NCI-H526 (cell line): ENCODE measurements around the gene PHF21A.
"Not testable (repeated sequence)": the region's sequence is repeated elsewhere in the genome, so short reads cannot be mapped to it uniquely, and the experiment has no call there.

ENCODE experiments used
- DNase-seq, 2 experiments: peaks; one replicate each; lab custom pipeline; 2025; lab: John Stamatoyannopoulos, UW

Gene PHF21A

DNA sequence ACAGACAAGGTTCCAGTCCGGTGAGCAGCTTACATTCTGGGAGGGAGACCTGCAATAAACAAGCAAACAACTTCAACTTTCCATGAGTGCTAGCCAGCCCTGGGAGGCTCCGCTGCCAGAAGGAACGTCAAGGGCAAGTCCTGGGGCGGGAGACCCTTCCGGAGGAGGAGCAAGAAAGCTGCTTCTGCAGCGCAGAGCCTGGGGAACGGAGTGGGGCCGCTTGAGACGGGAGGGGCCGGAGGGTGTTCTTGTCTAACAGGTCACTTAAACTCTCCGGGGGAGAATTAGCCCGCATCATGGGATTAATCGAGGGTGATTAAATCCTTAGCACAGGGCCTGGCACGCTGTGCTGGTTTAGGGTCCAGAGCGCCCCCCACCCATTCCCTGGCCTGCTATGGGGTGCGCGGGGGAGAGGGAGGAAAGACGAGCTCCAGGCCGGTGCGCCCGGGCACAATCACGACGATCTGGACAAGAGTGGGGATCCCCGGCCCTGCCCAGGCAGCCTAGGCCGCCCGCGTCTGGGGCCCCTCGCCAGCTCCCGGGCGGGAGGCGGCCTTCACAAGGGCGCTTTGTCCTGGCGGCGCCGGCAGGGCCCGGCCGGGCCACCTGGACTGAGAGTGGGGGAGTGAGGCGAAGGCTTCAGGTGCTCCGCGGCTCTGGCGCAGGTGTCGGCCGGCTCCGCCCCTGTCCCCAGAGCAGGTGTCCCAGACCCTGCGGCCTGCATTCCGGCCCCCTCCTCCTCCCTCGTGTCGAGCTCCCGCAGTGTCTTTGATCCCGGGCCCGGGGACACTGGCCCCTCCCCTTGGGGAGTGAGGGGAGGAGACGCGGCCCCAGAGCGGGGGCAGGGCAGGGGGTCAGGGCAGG is 199.5 kb downstream of the PHF21A start:
- peak; percentile 88 to 98 for DNase-seq

DNA sequence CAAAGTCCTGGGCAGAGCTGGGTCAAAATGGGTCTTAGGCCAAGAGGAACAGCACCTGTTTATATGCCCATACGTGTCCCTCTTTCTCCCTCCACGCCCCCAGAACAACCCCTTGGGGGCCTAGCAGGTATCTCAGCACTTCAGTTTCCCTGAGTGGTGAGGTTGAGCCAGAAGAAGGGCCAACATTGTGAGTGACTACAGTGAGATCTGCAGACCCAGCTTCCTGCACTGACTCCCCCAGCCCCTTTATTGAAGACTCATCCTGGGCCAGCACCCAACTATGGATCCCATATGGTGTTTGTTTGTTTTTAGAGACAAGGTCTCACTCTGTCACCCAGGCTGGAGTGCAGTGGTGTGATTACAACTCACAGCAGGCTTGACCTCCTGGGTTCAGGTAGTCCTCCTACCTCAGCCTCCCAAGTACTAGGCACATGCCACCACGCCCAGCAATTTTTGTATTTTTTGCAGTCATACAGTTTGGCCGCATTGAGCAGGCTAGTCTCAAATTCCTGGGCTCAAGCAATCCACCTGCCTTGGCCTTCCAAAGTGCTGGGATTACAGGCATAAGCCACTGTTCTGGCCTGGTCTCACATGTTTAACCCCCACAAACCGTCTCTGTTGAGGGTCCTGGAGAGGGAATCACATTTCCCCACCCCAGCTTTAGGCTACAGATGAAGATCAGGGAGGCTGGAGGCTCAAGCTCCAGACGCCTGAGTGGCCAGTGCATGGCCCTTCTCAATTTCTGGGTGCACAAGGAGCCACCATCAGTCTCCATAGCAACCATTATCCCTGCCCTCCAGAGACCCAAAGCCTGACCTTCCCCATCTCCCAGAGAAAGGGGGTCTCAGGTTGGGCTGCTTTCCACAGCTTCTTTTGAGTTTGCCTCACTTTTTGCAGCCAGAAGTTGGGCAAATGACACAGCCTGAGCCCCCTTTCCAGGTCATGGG is 200.4 kb downstream of the PHF21A start:
- no peak for DNase-seq

DNA sequence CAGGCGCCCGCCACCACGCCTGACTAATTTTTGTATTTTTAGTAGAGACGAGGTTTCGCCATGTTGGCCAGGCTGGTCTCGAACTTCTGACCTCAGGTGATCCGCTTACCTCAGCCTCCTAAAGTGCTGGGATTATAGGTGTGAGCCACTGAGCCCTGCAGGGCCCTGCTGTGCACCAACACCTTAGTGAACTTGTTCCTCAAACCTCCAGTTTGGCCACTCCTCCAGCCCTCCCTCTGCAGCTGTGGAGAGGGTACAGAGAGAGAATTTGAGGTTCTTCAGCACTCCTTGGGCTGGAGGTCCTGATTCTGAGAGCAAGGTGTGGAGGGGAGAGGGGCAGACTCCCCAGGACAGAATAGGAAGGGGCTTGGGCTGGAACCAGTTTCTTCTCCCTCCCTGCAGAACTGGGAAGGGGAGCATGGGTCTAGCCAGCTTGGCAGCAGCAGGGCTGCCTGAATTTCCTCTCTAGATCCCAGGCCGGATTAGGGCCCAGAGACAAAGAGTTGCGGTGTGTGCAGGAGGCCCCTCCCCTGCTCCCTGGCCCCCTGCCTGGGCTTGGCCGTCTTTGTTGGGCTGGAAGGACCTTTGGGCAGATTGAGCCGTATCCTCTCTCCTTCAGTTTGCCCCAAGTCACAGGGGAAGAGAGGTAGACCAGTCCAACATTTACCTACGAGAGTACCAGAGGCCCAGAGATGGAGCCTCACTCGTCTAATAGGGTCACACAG is 201.3 kb downstream of the PHF21A start:
- DNase-seq, result no peak

DNA sequence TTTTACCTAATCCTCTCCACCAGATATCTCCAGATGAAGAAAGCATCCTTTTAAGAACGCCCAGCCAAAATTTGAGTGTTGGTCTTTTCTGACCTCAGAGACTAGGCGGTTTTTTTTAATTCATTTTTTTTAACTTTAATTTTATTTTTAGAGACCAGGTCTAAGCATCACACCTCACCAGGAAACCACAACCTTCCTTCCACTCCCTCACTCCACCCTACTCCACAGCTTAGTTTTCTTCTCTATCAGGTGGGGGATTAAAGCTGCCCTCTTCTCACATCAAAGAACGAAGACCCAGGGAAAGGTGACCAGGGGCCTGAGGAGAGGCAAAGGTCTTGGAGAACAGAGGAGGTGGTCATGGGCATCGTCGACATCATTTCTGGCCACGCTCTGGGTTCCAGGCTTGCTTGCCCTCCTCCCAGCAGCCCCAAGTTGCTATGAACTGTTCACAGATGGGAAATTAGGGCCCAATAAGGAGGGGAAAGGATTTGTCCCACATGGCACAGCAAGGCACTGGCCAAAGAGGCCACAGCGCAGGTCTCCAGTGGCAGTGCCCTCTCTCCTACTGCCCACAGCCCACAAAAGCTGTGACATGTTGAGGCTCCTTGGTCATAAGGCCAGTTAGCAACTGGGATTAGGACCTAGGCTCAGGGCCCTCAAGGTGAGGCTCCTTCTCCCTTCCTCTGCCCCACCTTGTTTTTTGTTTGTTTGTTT is 202.1 kb downstream of the PHF21A start:
- DNase-seq, result no peak

DNA sequence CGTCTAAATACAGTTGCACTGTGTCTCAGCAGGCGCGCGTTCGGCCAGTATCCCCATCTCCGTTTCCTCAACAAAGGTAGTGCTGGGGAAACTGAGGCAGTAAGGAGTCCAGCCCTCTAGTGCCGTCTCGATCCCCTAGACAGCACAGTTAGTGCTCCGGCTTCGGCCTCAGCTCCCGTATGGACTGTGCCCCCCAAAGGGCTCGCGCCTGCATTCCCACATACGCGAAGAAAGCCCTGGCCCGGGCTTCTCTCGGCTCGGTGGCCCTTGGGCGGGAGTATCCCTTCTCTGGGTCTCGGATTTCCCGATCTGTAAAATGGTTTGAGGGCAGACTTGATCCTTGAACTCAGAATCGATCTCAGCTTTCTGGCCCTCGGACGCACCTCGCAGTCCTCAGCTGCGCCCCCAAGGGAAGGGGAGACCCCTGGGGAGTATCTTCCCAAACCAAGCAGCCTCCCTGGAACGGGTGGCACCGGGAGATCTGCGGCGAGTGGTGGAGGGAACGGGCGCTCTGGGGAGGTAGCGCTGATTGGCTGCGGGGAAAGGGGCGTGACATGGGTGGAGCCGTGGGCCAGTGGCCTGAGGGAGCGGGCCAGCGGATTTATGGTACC is 202.8 kb downstream of the PHF21A start:
- peak; percentile 66 to 90 for DNase-seq

DNA sequence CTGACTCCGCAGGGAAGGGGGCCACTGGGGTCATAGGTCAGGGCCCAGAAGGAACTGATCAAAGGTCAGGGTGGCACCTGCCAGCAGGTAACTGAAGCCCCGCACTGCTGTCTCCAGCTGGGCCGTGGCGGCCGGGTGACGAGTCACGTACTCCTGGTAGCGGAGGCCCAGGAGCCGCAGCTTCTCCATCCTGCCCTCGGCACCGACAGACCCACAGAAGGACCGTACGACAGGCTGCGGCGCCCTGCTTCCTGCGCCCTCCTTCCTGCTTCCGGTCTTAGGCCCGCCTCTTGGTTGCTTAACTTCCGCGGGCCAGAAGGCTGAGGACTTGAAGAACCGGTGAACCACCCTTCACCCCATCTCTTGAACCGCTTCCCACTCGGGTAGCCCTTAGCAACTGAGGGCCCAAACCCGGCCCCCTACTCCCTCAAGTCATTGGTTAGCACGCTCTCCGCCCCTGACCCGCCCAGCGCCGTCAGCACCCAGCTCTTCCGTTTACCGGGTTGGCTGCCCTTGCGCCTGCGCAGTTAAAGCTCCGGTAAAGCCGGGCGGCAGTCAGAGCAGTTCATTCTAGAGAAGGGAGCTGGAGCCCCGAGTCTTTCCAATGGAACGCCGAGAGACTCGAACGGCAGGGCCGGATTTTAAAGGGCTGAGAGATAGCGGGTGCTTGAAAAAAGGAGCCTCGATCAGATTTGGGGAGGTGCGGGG is 203.5 kb downstream of the PHF21A start, which contains the start of gene PEX16:
Gene PEX16, minus strand, starts transcription at position 255 of the 708 bp plus-strand sequence. Its CDS starts 66 bp downstream, at position 189.
- DNase-seq, result peak; percentile 98 to 99

DNA sequence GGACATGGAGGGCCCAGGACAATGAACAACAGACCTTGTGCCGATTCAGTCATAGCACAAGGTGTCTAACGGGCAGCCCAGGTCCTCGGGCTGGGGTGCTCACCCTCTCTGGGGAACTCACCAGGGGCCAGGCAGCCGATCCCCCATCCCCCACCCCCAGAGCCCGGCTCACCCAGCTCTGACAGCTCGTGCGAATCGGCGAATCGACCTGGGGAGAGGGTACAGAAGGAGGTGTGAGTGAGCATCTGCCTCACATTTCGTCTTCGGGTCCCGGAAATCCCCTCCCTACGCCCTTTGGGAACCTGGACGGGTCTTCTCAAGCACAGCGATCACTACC is 204.0 kb downstream of the PHF21A start:
- DNase-seq, result peak in 1 of 2 experiments; percentile 38

DNA sequence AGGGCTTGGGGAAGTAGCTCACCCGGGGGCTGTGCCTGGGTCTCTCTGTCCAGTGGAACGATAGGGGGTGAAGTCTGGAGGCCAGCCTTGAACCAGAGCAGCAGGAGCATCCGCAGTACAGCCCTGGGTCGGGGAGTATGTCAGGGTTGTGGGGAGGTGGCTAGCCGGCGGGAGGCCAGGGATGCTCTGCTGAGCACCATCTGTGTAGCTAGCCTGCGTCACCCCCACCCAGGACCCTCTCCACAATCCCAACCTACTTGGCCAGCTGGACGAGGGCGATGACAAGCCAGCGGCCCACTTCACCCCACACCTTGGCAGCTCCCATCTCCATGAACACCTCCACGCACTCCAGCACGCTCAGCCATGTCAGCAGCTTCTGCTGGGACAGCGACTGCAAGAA is 205.8 kb downstream of the PHF21A start:
- no peak for DNase-seq

DNA sequence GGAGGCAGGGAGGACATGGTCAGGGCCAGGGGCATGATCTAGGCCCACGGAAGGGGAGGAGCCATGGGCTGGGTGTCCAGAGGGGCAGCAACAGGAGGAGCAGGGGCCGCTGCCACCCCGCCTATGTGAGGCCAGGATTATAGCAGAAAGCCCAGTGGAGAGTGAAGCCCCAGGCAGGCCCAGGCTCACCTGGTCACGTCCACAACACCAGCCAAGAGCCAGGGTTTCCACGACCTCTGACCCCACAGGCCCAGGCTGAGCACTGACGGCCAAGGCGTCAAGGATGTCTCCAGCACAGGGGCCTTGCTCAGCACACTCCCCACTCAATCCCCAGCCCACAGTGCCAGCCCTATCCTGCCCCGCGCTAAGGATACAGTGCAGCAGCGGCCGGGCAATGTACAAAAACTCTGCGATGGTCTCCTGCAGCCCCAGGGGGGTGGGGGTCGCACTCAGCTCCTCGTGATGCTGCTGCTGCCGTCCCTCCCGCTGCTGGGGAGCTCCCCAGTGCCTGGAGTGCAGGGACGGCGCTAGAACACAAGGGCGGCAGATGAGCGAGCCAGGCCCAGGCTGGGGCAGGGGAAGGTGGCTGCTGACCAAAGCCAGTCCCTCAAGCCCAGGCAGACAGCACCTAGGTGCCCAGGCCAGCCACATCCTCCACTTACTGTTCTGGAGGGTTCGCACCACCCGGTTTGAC is 207.2 kb downstream of the PHF21A start:
- no peak for DNase-seq

DNA sequence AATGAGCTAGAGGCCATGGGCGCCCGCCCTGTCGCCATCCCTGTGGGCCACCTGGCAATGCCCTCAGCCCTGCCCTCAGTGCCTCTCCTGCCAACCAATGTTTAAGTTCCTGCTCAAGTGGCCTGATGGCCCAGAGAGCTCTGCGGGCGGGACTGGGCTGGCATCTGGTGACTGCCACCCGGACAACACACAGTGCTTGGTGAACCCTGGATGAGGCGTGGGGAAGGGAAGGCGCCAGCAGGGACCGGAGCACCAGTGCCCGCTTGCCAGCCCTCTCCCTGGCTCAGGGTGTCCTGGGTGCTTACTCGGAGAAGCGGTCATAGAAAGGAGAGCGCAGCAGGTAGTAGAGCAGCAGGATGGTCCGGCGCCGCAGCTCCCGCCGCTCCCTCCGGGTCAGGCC is 207.7 kb downstream of the PHF21A start:
- DNase-seq, result no peak

DNA sequence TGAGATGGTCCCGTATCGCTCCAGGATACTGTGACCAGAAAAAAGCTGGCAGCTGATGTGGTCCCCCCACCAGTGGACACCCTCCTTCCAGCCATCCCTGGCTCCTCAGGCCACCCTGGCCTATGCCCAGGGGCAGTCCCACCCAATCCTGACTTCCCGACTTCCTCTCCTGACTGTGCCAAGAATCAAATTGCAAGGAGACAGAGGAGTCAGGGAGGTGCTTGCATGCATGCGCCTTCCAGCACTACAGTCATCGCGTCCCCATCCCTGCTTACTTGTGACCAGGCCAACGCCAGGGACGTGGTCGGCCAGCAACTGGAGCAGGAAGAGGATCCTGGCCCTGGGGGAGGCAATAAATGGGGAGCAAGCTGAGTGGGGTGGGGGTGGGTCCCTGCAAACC is 210.6 kb downstream of the PHF21A start:
- no peak for DNase-seq

DNA sequence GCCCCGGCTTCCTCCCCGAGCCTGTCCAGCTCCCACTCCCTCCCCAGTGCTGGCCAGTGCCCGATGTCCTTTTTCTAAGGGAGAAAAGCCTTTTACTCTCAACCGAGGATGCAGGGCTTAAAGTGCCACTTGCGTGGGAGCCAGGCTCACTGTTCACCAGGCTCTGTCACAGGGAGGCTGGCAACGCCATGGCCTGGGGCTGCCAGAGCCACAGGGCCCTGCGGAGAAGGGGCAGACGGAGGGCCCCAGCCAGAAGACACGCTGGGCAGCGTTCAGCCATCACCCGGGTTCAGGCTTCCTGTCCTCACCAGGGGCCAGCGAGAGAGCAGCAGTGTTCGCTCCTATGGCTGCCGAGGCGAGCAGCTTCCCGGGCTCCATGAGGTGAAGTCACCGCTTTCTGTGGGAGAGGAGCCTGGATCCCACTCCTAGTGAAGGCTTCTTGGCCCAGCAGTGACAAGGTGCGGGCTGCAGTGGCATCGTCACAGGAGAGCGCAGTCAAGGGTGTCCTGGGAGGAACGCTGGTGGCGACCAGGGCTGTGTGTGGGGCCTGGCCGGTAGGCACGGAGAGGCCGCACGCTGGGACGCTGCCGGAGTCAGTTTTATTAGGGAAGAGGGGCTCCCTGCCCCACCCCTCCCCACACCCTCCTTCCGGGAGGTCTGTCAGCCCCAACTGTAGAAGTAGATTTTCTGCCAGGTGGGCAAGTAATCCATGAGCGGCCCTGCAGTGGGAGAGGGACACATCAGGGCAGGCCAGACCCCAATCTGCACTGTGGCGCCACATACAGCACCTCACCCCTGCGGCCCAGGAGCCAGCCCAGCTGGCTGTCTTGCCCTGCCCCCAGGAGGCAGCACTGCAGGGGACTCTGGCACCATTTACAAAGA is 211.4 kb downstream of the PHF21A start:
- no peak for DNase-seq

DNA sequence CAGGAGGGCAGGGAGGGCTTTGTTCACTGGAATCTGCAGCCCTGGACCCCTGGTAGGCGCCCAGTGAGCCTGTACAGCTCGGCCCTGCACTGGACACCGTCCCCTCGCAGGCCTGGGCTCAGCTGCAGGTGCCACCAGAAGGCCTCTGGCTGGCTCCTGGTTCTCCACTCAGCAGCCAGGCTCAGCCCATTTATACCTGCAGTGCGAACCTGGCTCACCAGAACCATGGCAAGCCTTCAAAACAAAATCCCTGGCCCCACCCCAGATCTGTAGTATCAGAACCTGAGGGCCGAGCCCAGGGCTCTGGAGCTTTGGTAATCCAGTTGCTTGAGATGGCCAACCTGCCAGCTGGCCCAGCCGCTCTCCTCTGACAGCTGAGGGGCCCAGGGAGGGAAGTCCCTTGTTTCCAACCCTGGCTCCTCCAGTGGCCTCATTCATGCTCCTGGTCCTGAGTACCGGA is 213.3 kb downstream of the PHF21A start:
- no peak for DNase-seq

DNA sequence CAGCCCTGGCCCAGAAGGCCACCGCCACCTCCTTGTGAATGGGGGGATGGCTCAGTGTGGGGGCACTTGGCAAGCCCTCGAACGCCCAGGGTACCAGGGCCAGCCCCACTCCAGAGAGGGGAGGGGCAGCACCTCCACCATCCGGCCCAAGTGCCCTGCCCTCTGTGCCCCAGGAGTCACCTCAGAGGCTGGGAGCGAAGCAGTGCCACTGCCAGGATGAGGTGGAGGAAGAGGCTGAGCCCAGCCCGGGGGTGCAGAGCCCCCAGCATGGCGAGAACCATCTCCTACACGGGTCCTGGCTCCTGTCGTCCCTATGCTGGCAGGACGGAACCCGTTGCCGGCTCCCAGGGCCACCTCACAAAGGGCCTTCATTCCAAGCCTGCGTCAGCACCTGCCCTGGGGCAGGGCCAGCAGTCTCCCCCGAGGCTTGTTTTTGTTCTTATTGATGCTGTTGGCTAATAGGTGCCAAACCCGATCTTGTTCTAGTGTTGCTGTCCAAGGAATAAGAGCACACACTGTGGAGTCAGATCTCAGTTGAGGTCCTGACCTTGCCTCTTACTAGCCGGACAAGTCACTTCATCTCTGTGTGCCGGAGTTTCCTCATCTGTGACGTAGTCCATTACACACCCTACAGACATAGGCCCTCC is 214.2 kb downstream of the PHF21A start, which contains the start of gene FREY1:
Gene FREY1, minus strand, starts transcription at position 307 of the 647 bp plus-strand sequence. Its CDS starts 26 bp downstream, at position 281.
- no peak for DNase-seq

DNA sequence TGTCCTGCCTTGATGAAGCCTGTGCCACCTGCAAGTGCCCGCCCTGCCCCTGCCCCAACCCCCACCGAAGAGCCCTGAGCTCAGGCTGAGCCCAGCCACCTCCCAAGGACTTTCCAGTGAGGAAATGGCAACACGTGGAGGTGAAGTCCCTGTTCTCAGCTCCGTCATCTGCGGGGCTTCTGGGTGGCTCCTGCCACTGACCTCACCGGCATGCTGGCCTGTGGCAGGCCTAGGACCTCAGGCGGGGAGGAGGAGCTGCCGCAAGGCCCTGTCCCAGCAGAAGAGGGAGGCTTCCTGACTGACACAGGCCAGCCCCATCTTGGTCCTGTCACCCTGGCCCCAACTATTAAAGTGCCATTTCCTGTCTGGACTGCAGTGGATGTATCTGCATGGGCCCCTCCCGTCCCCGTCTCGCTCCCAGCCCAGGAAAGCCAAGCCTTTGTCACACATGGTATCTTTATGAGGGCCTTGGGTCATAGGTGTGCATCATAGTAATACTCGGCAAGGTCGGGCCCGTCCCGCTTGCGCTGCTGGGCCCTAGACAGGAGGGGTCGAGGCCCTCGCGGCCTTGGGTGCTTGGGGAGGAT is 215.1 kb downstream of the PHF21A start:
- DNase-seq, result no peak

DNA sequence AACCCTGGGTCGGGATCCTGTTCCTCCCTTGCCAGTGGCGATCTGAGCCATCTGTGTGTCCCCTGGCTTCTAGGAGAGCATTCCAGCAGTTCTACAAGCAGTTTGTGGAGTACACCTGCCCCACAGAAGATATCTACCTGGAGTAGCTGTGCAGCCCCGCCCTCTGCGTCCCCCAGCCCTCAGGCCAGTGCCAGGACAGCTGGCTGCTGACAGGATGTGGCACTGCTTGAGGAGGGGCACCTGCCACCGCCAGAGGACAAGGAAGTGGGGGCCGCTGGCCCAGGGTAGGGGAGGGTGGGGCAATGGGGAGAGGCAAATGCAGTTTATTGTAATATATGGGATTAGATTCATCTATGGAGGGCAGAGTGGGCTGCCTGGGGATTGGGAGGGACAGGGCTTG is 215.7 kb downstream of the PHF21A start:
- DNase-seq, result not testable (repeated sequence)

DNA sequence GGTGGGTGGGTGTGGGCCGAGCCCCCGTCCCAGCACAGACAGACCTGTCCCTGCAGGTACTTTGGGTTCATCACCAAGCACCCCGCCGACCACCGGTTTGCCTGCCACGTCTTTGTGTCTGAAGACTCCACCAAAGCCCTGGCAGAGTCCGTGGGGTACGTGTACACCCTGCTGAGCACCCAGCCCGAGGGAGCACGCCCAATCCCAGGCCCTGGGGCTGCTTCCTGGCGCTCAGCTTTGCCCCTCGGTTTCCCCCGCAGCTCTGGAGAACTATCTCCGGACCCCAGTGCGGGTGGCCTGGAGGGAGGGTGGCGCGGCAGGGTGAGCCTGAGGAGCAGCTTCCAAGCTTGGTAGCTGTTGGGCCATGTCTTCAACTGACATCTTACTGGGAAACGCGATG is 216.2 kb downstream of the PHF21A start:
- no peak for DNase-seq
